HUES6 (cell line): ENCODE measurements around the gene MICU1.
"Not testable (repeated sequence)": the region's sequence is repeated elsewhere in the genome, so short reads cannot be mapped to it uniquely, and the experiment has no call there.

Source experiments
- H3K27ac ChIP-seq: 2 replicates; pipeline ENCODE4 v1.7.0; 2013; ENCODE audit warnings: low read depth, mild to moderate bottlenecking, low read length, inconsistent platforms
- H3K27me3 ChIP-seq: 2 replicates; pipeline ENCODE4 v1.6.1; 2013; ENCODE audit warnings: low read length; ENCODE audit not compliant: control insufficient read depth, insufficient read depth
- H3K36me3 ChIP-seq: 2 replicates; pipeline ENCODE4 v1.6.1; 2013; ENCODE audit warnings: low read length; ENCODE audit not compliant: control insufficient read depth, insufficient read depth
- H3K4me1 ChIP-seq: 2 replicates; pipeline ENCODE4 v1.6.1; 2013; ENCODE audit warnings: low read length; ENCODE audit not compliant: control insufficient read depth, insufficient read depth
- H3K4me3 ChIP-seq: 2 replicates; pipeline ENCODE4 v1.5.1; 2013; ENCODE audit warnings: low read depth, low read length
- H3K9ac ChIP-seq: one replicate; pipeline ENCODE4 v1.6.1; 2013; ENCODE audit warnings: mild to moderate bottlenecking, low read length
- H3K9me3 ChIP-seq: 2 replicates; pipeline ENCODE4 v1.6.1; 2013; ENCODE audit warnings: low read depth, low read length; ENCODE audit not compliant: control insufficient read depth, insufficient read depth

Gene MICU1

DNA sequence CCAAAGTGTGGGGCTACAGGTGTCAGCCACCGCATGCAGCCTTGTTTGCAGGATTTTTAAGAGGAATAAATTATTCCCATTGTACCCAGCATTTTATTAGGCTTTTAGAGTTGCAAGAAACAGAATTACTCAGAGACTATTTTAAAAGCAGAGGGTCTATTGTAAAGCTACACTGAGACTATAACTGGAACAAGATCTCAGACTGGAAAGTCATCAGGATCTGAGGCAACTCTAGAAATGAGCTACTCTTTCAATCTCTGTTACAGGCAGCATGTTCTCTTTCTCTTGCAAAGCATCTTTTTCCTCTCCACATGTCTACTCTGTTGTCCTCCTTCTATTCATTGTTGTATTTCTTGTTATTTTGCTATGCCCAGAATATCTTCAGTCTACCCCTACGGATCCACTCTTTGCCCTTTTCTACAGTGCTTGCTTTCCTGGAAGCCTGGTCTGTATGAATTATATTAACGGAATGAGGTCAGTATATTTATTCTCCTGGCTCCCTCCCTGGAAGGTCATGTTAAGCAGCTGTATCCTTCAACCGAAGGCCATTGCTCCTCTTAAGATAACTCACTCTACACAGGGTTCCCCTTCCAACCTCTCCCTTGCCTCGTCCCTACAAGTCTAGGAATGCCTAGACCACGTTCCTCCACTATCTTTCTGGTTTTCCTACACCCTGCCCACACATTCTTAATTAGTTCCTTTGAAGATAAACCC, 27.7 kb upstream of the MICU1 start:
- no peak overlapping the region for H3K27ac ChIP-seq
- H3K4me1 ChIP-seq: no peaks in the 10 kb centered on the region
- no peak overlapping the region for H3K4me3 ChIP-seq
- H3K36me3 ChIP-seq: no peaks in the 10 kb centered on the region
- no peaks in the 10 kb centered on the region for H3K9me3 ChIP-seq
- H3K9ac ChIP-seq: no peak overlapping the region
- H3K27me3 ChIP-seq: no peaks in the 10 kb centered on the region

DNA sequence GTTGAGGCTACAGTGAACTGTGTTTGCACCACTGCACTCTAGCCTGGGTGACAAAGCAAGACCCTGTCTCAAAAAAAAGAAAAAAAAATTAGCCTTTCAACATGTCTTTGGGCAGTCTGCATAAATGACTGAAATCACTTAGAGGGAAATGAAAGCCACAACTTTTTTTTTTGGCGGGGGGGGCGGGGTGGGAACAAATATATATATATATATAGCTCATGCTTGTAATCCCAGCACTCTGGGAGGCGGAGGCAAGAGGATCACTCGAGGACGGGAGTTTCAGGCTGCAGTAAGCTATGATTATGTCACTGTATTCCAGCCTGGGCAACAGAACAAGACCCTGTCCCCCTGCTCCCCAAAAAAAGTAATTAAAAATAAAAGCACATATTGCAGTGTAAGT, 23.4 kb upstream of the MICU1 start:
- no peak overlapping the region for H3K27ac ChIP-seq
- no peak overlapping the region for H3K4me3 ChIP-seq
- H3K9me3 ChIP-seq: no peaks in the 10 kb centered on the region
- no peaks in the 10 kb centered on the region for H3K27me3 ChIP-seq
- no peaks in the 10 kb centered on the region for H3K4me1 ChIP-seq
- H3K9ac ChIP-seq: no peak overlapping the region
- no peaks in the 10 kb centered on the region for H3K36me3 ChIP-seq

DNA sequence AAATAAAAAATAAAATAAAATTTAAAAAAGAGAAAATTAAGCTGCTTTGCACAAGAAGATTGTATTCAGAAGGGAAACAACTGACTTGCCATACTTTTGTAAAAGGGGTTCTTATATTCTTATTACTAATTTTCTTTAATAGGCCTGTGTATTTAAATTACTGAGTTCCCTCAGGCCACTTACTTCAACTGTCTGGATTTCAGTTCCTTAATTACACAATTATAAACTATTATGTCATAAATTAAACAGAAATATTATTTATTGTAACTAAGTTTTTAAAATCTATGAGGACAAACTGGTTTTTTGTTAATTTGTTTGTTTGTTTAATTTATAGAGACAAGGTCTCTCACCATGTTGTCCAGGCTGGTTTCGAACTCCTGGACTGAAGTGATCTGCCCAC, 22.4 kb upstream of the MICU1 start:
- no peaks in the 10 kb centered on the region for H3K36me3 ChIP-seq
- H3K4me3 ChIP-seq: no peak overlapping the region
- H3K4me1 ChIP-seq: no peaks in the 10 kb centered on the region
- no peak overlapping the region for H3K9ac ChIP-seq
- no peak overlapping the region for H3K27ac ChIP-seq
- H3K9me3 ChIP-seq: no peaks in the 10 kb centered on the region
- H3K27me3 ChIP-seq: no peaks in the 10 kb centered on the region

DNA sequence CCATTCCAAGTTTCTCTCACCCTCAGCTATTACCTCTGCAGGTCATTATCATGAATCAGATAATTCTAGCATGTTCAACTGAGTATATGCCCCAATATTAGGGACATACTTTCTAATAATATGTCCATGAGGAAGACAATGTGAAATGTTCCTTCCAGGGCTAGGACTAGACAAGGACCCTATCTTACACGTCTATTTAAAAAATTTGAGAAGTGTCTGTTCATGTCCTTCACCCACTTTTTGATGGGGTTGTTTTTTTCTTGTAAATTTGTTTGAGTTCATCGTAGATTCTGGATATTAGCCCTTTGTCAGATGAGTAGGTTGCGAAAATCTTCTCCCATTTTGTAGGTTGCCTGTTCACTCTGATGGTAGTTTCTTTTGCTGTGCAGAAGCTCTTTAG, 21.1 kb upstream of the MICU1 start:
- not testable (repeated sequence) for H3K4me1 ChIP-seq, H3K27ac ChIP-seq

DNA sequence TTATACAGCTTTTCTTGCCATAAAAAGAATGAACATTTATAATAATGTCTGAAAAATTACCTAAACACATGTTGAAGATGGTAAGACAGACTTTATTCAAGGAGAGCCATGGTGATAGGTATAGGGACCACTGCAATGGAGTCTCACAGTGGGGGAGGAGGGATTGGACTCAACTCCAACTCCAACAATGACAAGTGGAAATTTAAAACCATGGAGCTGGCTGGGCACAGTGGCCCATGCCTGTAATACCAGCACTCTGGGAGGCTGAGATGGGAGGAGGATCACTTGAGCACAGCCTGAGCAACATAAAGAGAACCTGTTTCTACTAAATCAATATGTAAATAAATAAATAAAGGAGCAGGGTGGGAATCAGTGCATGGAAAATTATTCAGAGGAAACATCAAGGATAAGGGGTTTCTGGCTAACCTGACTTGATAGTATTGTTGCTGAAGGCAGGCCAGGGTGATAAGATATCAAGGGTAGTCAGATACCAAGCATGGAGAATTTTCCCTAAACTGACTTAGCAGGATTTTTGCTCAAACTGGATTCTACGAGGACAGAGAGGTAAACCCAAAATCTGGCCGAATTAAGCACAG, 19.5 kb upstream of the MICU1 start:
- H3K27ac ChIP-seq: no peak overlapping the region
- H3K9me3 ChIP-seq: no peaks in the 10 kb centered on the region
- no peaks in the 10 kb centered on the region for H3K27me3 ChIP-seq

More for the DNA sequence above, 21.1 kb upstream of the MICU1 start:
- H3K27me3 ChIP-seq, H3K36me3 ChIP-seq, H3K9me3 ChIP-seq, H3K9ac ChIP-seq, H3K4me3 ChIP-seq: not testable (repeated sequence)

DNA sequence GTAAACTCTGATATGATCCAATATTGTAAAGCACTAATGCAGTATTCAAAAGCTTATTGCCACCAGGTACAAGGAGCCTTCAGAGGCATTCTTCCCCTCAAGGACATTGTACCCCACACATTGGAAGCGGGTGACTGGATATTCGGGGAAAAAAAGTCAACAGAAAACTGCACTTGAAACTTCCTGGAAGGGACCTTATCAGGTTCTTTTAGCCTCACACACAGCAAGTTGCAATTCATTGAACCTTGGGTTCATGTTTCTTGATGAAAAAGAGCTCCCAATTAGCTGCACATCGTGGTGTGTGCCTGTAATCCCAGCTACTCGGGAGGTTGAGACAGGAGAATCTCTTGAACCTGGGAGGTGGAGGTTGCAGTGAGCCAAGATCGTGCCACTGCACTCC, 16.4 kb upstream of the MICU1 start:
- Histone ChIP-seq H3K4me3 (no peak overlapping the region), H3K9ac (no peak overlapping the region), H3K9me3 (no peaks in the 10 kb centered on the region), H3K36me3 (no peaks in the 10 kb centered on the region), H3K27ac (no peak overlapping the region), H3K27me3 (no peaks in the 10 kb centered on the region), H3K4me1 (no peaks in the 10 kb centered on the region)

More for the DNA sequence above, 19.5 kb upstream of the MICU1 start:
- Histone ChIP-seq H3K36me3 (no peaks in the 10 kb centered on the region), H3K4me3 (no peak overlapping the region), H3K4me1 (no peaks in the 10 kb centered on the region), H3K9ac (no peak overlapping the region)

DNA sequence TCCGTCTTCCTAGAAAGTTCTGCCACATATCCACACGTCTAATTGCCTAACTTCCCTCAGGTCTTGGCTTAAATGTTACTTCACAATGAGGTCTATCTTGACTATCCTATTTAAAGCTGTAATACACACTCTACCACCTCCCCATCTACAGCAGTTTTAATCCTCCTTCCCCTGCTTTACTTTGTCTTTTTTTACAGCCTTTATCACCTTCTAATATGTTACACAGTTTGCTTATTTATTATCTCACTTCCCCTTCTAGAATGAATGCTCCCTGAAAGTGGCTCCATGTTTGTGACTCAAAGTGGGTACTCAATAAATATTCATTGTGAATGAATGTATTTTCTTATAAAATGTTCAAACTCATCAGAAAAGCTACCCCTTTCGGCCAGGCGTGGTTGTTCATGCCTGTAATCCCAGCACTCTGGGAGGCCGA, 13.6 kb upstream of the MICU1 start:
- H3K4me3 ChIP-seq: no peak overlapping the region

DNA sequence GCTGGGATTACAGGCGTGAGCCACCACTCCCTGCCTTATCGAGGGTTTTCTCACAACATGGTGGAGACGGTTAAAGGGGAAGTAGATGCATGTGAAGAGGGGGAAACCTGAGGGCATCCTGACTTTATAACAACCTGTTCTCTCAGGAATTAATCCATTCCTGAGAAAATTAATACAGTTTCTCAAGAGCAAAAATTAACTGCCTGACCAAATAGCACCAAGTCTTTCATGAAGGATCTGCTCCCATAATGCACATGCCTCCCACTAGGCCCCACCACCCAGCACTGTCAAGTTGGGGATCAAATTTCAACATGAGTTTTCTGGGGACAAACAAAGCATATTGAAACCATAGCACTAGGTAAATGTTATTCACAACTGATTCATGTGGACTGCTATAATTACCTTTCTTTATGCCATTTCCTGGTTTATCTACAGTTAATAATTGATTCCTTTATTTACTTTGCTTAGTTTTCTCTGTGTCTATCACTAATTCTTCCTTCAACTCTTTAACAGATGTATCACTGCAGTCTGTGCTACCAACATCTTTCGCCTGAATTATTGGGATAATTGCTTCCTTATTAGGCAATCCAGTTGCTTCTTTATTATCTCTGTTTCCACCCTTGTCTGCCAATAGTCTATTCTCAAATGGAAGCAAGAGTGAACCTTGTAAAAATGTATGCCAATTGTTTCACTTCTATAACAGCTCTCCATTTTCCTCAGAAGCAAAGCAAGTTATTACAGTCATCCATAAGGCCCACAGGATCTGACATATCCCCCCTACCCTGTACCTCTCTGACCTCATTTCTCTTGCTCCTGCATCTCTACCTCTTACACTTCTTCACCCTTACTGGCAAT, 12.9 kb upstream of the MICU1 start:
- Histone ChIP-seq H3K9me3 (no peaks in the 10 kb centered on the region), H3K36me3 (no peaks in the 10 kb centered on the region), H3K4me1 (no peaks in the 10 kb centered on the region), H3K27me3 (no peaks in the 10 kb centered on the region), H3K27ac (no peak overlapping the region), H3K9ac (no peak overlapping the region), H3K4me3 (no peak overlapping the region)

More for the DNA sequence above, 13.6 kb upstream of the MICU1 start:
- no peaks in the 10 kb centered on the region for H3K9me3 ChIP-seq
- no peaks in the 10 kb centered on the region for H3K4me1 ChIP-seq
- H3K9ac ChIP-seq: no peak overlapping the region
- H3K36me3 ChIP-seq: no peaks in the 10 kb centered on the region
- H3K27ac ChIP-seq: no peak overlapping the region
- no peaks in the 10 kb centered on the region for H3K27me3 ChIP-seq

DNA sequence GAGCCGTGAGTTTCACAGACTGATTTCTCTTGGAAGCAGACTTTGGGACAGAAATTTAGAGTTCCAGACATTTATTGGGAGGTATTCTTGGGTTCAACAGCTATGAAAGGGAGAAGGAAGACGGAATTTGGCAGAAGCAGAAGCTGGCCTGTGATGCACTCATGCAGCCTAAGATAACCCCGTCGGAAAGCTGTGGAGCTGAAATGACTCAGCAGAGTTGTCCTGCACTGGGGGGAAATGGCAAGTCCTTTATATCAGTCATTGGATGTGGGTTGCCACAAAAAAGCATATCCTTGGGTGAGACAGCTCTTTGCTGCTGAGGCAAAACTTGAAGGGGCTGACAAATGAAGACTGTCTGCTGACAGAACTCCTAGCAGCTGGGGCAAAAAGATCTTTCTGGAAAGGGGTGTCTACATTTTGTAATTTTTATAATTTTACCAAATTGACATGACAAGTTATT, 11.5 kb upstream of the MICU1 start:
- H3K4me3 ChIP-seq: no peak overlapping the region
- no peaks in the 10 kb centered on the region for H3K4me1 ChIP-seq
- no peaks in the 10 kb centered on the region for H3K9me3 ChIP-seq
- H3K27ac ChIP-seq: no peak overlapping the region
- no peaks in the 10 kb centered on the region for H3K27me3 ChIP-seq
- H3K9ac ChIP-seq: no peak overlapping the region
- no peaks in the 10 kb centered on the region for H3K36me3 ChIP-seq

DNA sequence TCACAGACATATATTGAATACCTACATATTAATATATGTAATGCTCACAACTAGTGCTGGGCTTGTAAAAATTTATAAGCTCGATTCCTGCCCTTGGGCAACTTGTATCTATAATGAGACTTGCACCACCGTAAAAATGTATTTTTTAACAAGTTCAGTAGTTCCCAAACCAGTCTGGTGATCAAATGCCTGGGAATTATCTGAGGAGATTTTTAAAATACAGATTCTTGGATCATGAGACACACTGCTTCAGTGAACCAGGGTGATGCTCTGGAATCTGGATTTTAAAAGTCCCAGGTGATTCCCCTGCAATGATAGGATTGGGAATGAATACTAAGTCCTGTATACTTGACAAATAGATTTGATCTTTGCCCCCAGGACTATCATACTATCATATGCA, 4.3 kb upstream of the MICU1 start:
- Histone ChIP-seq H3K9me3 (no peaks in the 10 kb centered on the region), H3K4me3 (no peak overlapping the region), H3K4me1 (no peaks in the 10 kb centered on the region), H3K27me3 (no peaks in the 10 kb centered on the region), H3K9ac (no peak overlapping the region), H3K27ac (no peak overlapping the region), H3K36me3 (no peaks in the 10 kb centered on the region)

DNA sequence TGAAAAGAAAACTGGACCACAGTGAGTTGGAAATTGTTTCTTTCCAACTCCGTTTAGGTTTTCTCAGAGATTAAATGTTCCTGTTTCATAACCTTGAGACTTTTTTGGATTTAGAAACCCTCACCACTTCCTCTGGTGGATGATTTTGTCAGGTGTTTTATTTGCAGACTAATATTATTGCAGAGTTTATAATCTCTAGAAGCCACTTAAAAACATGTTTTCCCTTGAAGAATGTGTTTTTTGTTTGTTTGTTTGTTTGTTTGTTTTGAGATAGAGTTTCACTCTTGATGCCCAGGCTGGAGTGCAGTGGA, 520 bp upstream of the MICU1 start:
- Histone ChIP-seq H3K27me3 (no peaks in the 10 kb centered on the region), H3K9ac (peak overlapping the region; percentile 34), H3K27ac (peak overlapping the region; percentile 57; the same call in 1 of the 2 replicates), H3K36me3 (no peaks in the 10 kb centered on the region), H3K9me3 (no peaks in the 10 kb centered on the region), H3K4me3 (peak overlapping the region; percentile 99; the same call in 1 of the 2 replicates), H3K4me1 (no peaks in the 10 kb centered on the region)
